GM21528 (cell line): ENCODE results near the gene ZNRF3.
"Not testable (repeated sequence)": the region's sequence is repeated elsewhere in the genome, so short reads cannot be mapped to it uniquely, and the experiment has no call there.

Experiments used
- ATAC-seq: cut with Tn5 transposase; IDR thresholded peaks from one replicate; pipeline ENCODE4 v1.9.1; 2021; ENCODE audit warnings: mild to moderate bottlenecking, moderate library complexity; ENCODE audit not compliant: unreplicated experiment, low FRiP score

Gene ZNRF3

DNA sequence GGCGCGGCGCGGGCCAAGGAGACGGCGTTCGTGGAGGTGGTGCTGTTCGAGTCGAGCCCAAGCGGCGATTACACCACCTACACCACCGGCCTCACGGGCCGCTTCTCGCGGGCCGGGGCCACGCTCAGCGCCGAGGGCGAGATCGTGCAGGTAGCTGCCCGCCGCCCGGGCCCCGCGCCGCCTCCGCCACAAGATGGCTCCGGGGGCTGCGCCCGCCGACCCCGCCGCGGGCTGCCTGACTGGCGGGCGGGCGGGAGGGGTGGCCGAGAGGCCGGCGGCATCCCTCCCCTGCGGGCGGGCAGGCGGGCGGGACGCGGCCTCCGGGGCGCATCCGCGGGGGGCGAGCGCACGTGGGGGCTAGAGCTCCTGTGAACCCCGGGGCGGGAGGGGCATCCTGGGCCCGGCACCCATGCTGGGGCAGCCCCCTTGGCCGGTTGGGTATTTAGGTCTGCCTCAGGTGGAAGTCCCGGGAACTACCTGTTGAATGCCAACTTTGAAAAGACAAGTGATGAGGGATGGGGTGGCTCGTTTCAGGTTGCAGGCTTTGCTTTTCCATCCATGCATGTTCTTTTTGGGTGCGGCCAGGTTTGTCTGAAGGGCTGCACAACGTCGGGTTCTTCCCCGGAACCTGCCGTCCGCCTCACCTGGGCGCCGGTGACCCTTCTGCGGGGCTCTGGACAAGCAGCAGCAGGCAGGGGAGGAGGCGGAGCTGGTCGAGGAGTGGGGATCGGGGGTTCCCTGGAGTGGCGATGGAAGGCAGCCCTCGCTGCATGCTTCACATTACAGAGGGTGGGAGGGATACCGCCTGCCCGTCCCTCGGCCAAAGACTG, 760 bp downstream of the ZNRF3 start:
- ATAC-seq = no peak

- ATAC-seq = no peak
These were observed 1.5 kb downstream of the ZNRF3 start for GRCh38 chr22:28884747-28885350.

DNA sequence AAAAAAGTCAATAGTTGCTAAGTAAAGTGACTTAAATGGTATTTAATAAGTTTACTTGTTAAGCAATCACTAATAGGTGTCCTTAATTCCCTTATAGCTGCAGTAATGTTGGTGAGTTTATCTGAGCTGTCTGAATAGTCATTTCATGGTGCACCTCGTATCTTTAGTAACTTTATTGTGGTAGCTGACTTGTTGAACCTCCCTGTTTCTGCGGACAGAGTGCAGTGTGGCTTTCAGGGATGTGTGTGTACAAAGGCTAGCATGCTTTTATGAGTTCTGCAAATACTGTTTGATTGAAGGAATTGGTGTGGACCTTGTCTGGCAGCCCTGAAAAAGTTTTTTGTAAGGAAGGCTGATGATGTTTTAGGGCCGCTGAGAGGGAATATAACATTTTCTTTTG, 2.6 kb downstream of the ZNRF3 start:
- no peak for ATAC-seq

DNA sequence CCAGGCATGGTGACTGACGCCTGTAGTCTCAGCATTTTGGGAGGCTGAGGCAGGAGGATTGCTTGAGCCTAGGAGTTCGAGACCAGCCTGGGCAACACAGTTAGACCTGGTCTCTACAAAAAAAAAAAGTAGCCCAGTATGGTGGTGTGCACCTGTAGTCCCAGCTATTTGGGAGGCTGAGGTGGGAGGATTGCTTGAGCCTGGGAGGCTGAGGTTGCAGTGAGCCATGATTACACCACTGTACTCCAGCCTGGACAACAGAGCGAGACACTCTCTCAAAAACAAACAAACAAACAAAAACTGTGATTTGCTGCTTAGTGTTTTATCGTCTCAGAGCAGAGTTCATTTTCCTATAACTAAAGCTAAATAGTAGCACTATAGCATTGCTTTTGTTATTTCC, 3.3 kb downstream of the ZNRF3 start:
- not testable (repeated sequence) for ATAC-seq

- no peak for ATAC-seq
These were observed 4.5 kb downstream of the ZNRF3 start for GRCh38 chr22:28887725-28888459.

DNA sequence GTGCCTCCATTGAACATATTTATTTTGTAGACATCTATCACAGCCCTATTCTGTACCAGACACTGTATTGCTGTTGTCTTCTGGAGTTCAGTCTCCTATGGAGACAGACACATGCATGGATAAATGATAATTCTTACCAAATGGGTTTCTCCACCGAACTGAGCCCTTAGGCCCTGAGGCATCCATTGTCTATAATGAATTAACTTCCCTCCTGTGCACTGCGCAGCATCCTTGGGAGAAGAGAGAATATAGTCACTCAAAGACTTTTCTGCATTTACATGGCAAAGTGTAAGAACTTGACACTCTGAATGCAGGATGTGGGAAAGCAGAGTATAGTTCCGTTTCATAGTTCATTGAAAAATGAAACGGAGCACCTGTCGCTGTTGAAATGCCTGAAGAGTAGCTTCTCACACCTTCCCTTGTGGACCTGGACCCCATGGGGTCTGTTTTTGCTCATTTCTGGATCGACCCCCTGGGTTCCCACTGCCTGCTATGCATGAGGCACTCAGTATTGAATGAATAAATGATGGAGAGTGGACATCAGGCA, 6.2 kb downstream of the ZNRF3 start:
- no peak for ATAC-seq

GRCh38 chr22:28891156-28891733, 7.9 kb downstream of the ZNRF3 start:
- no peak for ATAC-seq

DNA sequence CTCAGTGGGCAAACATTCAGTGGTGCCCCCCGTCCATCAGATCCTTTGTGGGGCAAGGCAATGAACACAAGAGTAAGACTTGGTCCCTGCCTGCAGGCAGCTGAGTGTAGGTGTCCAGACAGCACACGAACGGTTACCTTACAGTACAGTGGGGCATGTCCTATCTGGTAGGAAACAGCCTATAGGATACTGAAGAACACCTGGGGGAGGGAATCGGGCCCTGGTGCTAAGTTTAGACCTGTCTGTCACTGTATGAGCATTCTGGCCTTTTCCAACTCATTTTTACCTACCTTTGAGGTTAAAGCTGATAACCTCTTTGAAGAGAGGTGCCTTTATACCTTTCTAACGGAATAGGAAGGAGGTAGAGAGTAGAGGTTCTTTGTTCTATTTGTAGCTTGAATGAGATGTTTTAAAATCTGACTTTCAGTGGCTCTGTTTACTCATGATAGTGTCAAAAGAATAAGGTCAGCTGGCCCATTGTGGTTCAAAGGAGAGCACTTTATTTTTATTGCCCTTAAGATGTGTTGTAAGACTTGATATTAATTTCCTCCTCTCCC, 8.9 kb downstream of the ZNRF3 start:
- no peak for ATAC-seq

DNA sequence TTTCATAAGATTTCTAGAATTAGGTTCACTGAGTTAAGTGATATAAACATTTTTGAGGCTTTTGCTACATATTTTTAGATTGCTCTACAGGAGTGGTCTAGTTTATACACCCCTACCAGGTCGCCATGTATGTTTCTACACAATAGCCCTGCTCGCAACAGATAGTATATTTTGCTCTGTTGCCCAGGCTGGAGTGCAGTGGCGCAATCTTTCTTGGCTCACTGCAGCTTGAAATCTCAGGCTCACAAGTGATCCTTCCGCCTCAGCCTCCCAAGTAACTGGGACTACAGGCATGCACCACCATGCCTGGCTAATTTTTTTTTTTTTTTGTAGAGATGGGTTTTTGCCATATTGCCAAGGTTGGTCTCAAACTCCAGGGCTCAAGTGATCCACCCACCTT, 10.4 kb downstream of the ZNRF3 start:
- no peak for ATAC-seq

DNA sequence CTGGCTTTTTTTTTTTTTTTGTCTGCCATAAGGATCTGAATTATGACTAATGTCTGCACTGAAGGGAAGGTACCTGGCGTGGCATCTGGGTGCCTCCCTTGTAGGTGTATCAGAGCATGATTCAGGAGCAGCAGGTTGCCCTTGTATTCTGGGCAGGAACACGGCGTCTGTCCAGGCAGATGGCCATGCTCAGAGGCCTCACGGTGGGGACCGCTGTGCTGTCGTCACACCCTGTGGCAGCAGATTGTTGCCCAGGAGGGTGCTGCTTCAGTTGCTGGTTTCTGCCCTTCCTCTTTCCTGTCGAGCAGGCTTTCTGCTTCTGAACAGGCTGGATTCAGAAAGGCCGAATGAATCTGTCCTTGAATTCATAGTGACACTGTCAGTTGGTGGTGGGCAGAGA, 11.0 kb downstream of the ZNRF3 start:
- no peak for ATAC-seq

GRCh38 chr22:28894807-28895206, 11.4 kb downstream of the ZNRF3 start:
- no peak for ATAC-seq

DNA sequence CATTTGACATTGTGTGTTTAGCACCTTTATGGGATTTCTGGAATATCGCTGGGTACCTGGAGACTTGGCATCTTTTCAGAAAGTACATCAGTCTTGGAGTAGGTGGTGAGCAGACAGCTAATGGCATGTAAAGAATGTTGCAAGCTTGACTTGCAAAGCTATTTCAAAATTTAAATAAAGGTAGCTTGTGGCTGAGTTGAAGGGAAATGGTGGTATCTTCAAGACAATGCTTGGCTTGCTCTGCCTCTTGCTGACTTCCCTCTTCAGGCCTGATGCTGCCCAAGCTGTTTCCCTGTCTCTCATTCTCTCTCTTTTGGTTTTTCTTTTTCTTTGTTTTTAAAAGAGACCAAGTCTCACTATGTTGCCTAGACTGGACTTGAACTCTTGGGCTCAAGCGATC, 13.2 kb downstream of the ZNRF3 start:
- no peak for ATAC-seq

DNA sequence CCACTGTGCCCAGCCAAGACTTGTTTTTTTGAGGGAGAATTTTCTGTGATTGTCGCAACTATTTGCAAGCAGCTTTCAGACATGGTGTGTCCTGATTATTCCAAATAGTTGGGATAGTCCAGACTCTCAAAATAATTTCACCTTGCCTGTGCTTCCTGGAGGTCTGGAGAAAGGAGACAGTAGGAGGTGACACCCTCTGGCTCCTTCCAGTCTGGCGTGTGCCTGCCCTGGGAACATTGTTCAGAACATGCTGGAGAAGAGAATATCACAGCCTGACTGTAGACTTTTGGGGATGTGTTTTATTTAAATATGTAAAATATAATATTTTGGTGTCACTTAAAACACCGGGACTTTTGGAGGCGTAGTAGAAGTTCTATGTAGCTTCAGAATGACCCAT, 14.9 kb downstream of the ZNRF3 start:
- no peak for ATAC-seq

DNA sequence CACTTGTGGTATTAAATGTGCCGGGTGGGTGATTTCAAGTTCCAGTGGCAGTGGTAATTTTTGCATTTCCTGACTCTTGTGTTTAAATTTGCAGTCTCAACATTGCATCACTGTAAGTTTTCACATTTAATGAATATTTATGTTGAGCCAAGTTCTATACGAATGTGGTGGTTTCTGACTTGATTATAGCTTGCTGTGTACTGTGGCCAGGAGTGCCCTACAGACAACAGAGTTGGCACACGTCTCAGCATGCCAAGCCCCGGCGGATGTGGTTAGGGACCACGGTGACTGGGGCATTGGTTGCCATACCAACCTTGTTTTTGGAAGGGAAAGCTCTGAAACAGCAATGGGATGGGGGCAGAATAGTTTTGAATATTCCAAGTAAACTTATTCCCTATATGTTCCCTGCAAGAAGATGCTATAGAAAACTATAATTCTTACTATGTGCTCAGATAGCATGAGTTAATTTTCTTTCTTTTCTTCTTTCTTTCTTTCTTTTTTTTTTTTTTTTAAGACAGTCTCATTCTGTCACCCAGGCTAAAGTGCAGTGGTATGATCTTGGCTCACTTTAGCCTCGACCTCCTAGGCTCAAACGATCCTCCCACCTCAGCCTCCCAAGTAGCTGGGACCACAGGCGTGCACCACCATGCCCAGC, 16.0 kb downstream of the ZNRF3 start:
- ATAC-seq = no peak

DNA sequence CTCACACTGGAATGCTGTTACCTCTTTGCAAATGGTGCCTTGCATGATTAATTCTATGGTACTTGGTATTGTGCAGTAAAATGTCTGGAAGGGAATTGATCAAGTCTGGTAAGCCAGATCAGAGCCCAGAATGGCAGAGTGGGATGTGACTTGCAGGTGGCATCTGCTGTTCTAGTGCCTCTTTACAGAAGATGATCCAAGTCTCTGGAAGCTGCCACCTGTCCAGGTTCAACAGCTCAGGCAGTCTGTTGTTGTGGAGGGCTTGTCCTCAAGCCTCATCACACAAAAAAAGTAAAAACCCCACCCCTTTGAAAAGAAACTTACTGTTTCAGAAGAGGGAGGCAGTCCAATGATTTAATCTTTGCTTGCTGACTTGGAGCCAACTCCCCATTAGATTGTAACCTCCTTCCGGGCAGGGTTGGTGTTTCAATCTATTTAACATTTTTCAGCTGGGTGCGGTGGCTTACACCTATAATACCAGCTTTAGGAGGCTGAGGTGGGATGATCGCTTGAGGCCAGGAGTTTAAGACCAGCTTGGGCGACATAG, 17.1 kb downstream of the ZNRF3 start:
- no peak for ATAC-seq

DNA sequence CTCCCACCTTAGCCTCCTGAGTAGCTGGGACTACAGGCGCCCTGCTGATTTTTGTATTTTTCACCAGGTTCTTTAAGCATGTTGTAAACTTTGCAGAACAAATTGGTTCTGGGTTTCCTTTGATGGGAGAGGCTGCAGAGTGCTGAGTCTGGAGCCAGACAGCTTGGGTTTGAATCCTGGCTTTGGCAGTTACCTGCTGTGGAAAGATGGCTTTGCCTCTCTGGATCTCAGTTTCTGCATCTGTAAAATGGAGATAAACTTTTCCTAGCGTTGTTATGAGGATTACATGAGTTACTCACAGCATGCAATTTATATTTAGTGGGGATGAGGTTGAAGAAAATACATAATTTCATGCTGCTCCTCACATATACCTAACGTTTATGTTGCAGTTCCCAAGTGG, 19.1 kb downstream of the ZNRF3 start:
- ATAC-seq = no peak

GRCh38 chr22:28903080-28903479, 19.7 kb downstream of the ZNRF3 start:
- ATAC-seq = no peak

DNA sequence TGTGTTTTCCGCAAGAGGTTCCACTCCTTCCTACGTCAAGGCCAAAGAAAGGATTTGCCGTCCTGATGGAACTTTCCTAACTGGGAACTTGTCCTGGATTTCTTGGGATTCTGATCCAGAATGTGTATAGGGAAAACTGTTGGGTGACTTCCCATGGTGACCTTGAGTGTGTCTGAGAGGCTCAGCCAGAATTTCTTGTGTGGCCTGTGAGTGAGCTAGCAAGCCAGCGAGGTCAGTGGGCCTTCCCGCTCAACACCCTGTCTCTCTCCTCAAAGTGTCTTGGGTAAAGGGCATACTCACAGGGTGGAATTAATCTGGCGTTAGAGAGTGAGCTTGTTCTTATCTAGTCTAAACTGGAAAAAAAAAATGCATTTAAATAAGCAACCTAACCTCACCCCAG, 20.4 kb downstream of the ZNRF3 start:
- no peak for ATAC-seq

GRCh38 chr22:28904211-28904896, 21.0 kb downstream of the ZNRF3 start:
- no peak for ATAC-seq
